Natural killer cell (primary cell): ENCODE data around the gene ZMIZ1. TPM values are rescaled to one million over a fixed set of nuclear protein-coding genes. Genes with fewer than 3 reads are reported as not detected.

Experiments used
- ATAC-seq, 3 donors: fragments of 150-1000 bp in 2 of 3; fragments of 200-7000 bp in 1 of 3; cut with Tn5 transposase; 1 replicate in 1 of 3; 2 replicates in 2 of 3; pipeline ENCODE4 v1.10.0; 2021; ENCODE audit warnings: mild to moderate bottlenecking in 2 of 3, moderate library complexity in 2 of 3
- DNase-seq, 2 donors: peaks; one replicate each; pipeline versions ENCODE4 v3.0.0 to v3.0.0-alpha.2; 2013 to 2021; ENCODE audit warnings: mixed read lengths in 1 of 2
- H3K27ac ChIP-seq: one replicate; pipeline ENCODE4 v1.5.1; 2013; ENCODE audit warnings: mild to moderate bottlenecking, low read length
- H3K27me3 ChIP-seq: one replicate; pipeline ENCODE4 v1.6.1; 2013; ENCODE audit warnings: low read length; ENCODE audit not compliant: control insufficient read depth, insufficient read depth
- H3K36me3 ChIP-seq: one replicate; pipeline ENCODE4 v1.6.1; 2013; ENCODE audit warnings: low read length; ENCODE audit not compliant: control insufficient read depth, insufficient read depth
- H3K4me1 ChIP-seq: one replicate; pipeline ENCODE4 v1.6.1; 2013; ENCODE audit warnings: low read length; ENCODE audit not compliant: control insufficient read depth, insufficient read depth
- H3K4me3 ChIP-seq: one replicate; pipeline ENCODE4 v1.5.1; 2013; ENCODE audit warnings: low read length
- H3K9me3 ChIP-seq: one replicate; pipeline ENCODE4 v1.6.1; 2013; ENCODE audit warnings: low read length; ENCODE audit not compliant: control insufficient read depth, insufficient read depth
- H3K27ac Mint-ChIP-seq, 2 donors: one replicate each; pipeline ENCODE4 v1.8.0; 2022; ENCODE audit warnings: mild to moderate bottlenecking in 2 of 2, mixed read lengths in 2 of 2, moderate library complexity in 1 of 2
- H3K27me3 Mint-ChIP-seq, 2 donors: one replicate each; pipeline ENCODE4 v1.8.0; 2022; ENCODE audit warnings: low read depth in 2 of 2, mixed read lengths in 2 of 2
- H3K36me3 Mint-ChIP-seq: one replicate; pipeline ENCODE4 v1.8.0; 2022; ENCODE audit warnings: mixed read lengths
- H3K4me1 Mint-ChIP-seq, 2 donors: one replicate each; pipeline ENCODE4 v1.8.0; 2022; ENCODE audit warnings: mixed read lengths in 2 of 2
- H3K4me3 Mint-ChIP-seq: one replicate; pipeline ENCODE4 v1.8.0; 2022; ENCODE audit warnings: mild to moderate bottlenecking, moderate library complexity, mixed read lengths
- H3K9me3 Mint-ChIP-seq, 2 donors: one replicate each; pipeline ENCODE4 v1.8.0; 2022; ENCODE audit warnings: mixed read lengths in 2 of 2
- WGBS: methylation state at CpG from one replicate; pipeline ENCODE4 v1.1.7; 2013; ENCODE audit warnings: missing lambda C conversion rate; ENCODE audit not compliant: insufficient coverage; 5-methylcytosine and 5-hydroxymethylcytosine counted together
- intact Hi-C: fragments of 100-400 bp; cut with micrococcal nuclease; formaldehyde crosslinking; loops from one replicate; pipeline ENCODE4 v1.14.2; 2022
- total RNA-seq, 4 donors: library from RNA; stranded (reverse); fragments of 120-200 nt in 1 of 4; gene quantifications; one replicate each; pipeline versions ENCODE4 v1.2.3 to v1.2.4, GENCODE V29; 2013 to 2022
- TF ChIP-seq, protein P1 (sequence below): fragments of 200-600 bp; IDR thresholded peaks from one replicate; pipeline ENCODE4 v1.8.0; 2022; ENCODE audit warnings: antibody characterized with exemption

The ZMIZ1 gene
- total RNA-seq, 3 donors from 2014 or later (not counting 1 experiment from before 2014, with no cell fraction given), result 36.5 to 51.5 (median 37.9) TPM

DNA sequence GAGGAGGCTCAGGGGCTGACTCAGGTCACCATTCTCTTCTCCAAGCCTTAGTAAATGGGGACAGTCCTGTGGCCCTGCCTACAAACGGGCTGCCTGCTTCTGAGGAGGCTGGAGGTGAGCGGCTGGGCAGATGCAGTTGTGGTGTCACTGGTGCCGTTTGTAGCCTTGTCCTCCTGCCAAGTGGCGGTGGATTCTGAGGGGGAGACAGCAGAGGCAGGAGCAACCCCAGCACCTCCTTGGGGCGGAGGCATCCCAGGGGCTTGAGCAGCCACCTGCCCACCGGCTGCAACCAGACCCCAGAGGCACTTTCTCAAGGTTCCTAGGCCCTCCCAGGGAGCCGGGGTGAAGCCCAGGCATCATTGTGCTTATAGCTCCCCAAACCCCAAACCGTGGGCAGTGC, 112.5 kb downstream of the ZMIZ1 start:
- TF ChIP-seq, protein P1, sequence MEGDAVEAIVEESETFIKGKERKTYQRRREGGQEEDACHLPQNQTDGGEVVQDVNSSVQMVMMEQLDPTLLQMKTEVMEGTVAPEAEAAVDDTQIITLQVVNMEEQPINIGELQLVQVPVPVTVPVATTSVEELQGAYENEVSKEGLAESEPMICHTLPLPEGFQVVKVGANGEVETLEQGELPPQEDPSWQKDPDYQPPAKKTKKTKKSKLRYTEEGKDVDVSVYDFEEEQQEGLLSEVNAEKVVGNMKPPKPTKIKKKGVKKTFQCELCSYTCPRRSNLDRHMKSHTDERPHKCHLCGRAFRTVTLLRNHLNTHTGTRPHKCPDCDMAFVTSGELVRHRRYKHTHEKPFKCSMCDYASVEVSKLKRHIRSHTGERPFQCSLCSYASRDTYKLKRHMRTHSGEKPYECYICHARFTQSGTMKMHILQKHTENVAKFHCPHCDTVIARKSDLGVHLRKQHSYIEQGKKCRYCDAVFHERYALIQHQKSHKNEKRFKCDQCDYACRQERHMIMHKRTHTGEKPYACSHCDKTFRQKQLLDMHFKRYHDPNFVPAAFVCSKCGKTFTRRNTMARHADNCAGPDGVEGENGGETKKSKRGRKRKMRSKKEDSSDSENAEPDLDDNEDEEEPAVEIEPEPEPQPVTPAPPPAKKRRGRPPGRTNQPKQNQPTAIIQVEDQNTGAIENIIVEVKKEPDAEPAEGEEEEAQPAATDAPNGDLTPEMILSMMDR, result no peak
- Histone ChIP-seq H3K27me3 (no peaks in the 10 kb centered on the region), H3K4me1 (peaks cover 9% of the 10 kb centered on the region), H3K4me3 (no peak overlapping the region), H3K27ac (no peak overlapping the region), H3K36me3 (no peaks in the 10 kb centered on the region), H3K9me3 (no peaks in the 10 kb centered on the region)
- Mint-ChIP-seq H3K9me3 (no peaks in the 10 kb centered on the region), H3K36me3 (no peaks in the 10 kb centered on the region), H3K4me1 (peaks cover 6 to 34% of the 10 kb centered on the region in 2 donors), H3K27ac (peak overlapping the region in 1 of 2 donors; percentile 77), H3K27me3 (no peaks in the 10 kb centered on the region), H3K4me3 (no peak overlapping the region)
- no peak for DNase-seq
- ATAC-seq, result no peak
- WGBS, result 72% methylated on average over 8 of the region's 8 CpGs
- intact Hi-C loops, result no loop called here

DNA sequence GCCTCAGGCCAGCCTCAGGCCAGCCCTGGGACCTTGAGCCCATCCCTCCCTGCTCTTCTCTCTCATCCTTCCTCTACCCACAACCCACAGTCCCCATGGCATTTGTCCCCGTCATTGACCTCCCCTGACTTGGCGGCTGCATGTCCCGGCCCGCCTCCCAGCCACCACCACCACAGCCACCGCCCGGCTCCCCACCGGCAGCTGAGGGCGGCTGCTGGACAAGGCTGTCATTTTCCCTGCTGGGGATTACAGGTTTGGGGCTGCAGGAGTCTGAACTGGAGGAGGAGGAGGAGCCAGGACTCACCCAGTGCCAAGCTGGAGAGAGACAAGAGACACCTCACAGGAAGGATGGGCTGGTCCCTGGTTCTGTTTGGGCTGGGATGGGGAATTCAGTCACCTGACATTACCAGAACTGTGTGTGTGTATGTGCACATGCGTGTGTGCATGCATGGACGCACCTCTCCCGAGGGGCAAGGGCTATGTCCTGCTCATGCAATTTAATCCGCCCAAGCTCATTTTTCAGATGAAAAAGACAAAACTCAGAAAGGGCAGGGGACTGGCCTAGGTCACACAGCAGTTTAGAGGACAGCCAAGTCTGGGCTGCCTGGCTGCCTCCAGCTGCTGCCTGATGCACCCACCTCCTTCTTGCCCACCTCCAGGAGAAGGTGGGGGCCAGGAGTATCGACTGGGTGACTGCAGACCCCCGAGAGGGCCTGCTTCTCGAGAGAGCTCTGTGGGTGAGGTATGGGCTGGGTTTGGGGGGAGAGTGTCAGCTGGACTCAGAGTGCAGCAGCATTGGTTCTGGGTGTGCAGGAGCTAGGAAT, 113.1 kb downstream of the ZMIZ1 start:
- DNase-seq, result no peak
- H3K4me1 Mint-ChIP-seq, result peaks cover 6 to 40% of the 10 kb centered on the region in 2 donors
- WGBS, result 71% methylated on average over 15 of the region's 15 CpGs
- TF ChIP-seq, protein P1, result no peak
- Histone ChIP-seq H3K9me3 (no peaks in the 10 kb centered on the region), H3K27me3 (no peaks in the 10 kb centered on the region), H3K4me1 (peaks cover 9% of the 10 kb centered on the region), H3K36me3 (no peaks in the 10 kb centered on the region), H3K27ac (no peak overlapping the region), H3K4me3 (no peak overlapping the region)
- H3K9me3 Mint-ChIP-seq, result no peaks in the 10 kb centered on the region
- peak overlapping the region in 1 of 2 donors; percentile 77 for H3K27ac Mint-ChIP-seq
- no peaks in the 10 kb centered on the region for H3K27me3 Mint-ChIP-seq
- intact Hi-C loops, result no loop called here
- H3K4me3 Mint-ChIP-seq, result no peak overlapping the region
- no peaks in the 10 kb centered on the region for H3K36me3 Mint-ChIP-seq
- ATAC-seq, result no peak

DNA sequence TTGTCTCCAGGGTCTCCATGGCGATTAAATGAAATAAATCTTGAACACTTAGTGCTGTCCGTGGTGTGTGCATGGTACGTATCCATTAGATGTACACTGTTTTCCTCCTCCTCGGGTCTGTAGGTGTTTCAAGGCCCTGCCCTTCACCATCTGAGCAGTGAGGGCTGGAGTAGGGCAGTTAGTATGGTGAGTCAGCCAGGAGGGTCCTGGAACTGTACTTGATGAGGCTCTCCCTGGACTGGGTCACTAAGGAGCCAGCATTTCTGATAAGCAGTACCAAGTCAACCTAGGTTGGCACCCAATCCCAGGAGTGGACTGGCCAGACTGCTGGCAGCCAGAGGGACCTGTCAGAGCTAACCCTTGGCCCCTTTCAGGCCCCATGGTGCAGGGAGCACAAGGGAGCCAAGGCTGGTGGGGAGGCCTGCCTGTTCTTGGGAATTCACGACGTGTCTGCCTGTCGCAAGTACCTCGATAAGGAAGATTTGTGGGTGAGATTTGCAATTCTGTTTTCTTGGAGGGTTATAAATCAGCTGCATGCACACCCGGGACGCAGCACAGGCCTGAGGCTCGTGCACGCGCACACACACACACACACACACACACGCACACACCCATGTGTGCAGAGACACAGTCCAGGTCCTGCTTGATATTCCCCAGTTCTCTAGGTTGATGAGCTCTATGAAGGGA, 114.2 kb downstream of the ZMIZ1 start:
- Mint-ChIP-seq H3K36me3 (no peaks in the 10 kb centered on the region), H3K4me3 (no peak overlapping the region), H3K27me3 (no peaks in the 10 kb centered on the region), H3K27ac (no peak overlapping the region), H3K4me1 (peaks cover 6 to 44% of the 10 kb centered on the region in 2 donors), H3K9me3 (no peaks in the 10 kb centered on the region)
- ATAC-seq (no peak), DNase-seq (no peak)
- no peaks in the 10 kb centered on the region for H3K36me3 ChIP-seq
- TF ChIP-seq, protein P1, result no peak
- no peak overlapping the region for H3K27ac ChIP-seq
- H3K9me3 ChIP-seq, result no peaks in the 10 kb centered on the region
- H3K4me3 ChIP-seq, result no peak overlapping the region
- intact Hi-C loops, result no loop called here
- WGBS, result 81% methylated on average over 13 of the region's 14 CpGs
- no peaks in the 10 kb centered on the region for H3K27me3 ChIP-seq
- H3K4me1 ChIP-seq, result peaks cover 9% of the 10 kb centered on the region
